A549 (cell line): ENCODE measurements around the gene SKOR2.

ENCODE experiments used
- EP300 ChIP-seq, 2 experiments: fragments of >200 bp; sonication (Bioruptor Twin); formaldehyde crosslinking; IDR thresholded peaks; 2 replicates in 1 of 2; 3 replicates in 1 of 2; pipeline ENCODE4 v1.6.1; 2016 to 2017
- HOXA7 ChIP-seq: fragments of 250-450 bp; sonication (Bioruptor Pico); IDR thresholded peaks from 2 replicates; pipeline ENCODE4 v1.5.0; 2020; ENCODE audit warnings: mild to moderate bottlenecking, moderate library complexity
- POLR2AphosphoS2 ChIP-seq: conservative IDR thresholded peaks from 2 replicates; pipeline ENCODE4 v1.6.1; 2012; ENCODE audit warnings: low read length, improper control_type of control experiment, inconsistent platforms

DNA sequence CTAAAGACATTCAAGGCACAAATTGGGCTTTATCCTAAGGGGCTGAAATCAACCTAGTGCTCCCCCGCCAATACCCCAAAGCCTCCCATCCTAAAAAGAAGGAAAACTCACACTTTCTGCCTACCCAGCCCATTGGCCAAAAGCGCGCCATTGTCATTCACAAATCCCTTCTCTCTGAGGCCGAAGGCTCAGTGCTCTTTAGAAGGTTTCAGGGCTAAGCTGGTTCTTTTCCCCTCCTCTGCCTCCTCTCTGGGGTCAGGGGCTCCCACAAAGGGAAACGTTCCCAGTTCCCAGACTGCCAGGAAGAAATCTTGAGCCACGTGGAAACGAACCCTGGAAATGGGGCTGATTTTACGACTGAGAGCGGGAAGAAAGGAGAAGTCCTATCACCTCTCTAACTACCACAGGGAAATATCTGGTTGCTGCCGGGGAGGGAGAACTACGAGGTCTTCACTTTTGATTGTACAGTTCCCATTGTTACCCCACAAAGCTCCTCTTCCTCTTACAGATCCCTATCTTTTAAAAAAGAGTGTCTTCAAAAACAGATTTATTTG, 1.7 kb upstream of the SKOR2 start:
- TF ChIP-seq POLR2AphosphoS2, result no peak
- no peak for TF ChIP-seq HOXA7 (CRISPR knock-in tag)
- no peak for TF ChIP-seq EP300 (IDR thresholded peaks at IDR 0.05)
